Epithelial cell of proximal tubule (primary cell): Measurements from ENCODE around the gene ERMAP. TPM values are rescaled to one million over a fixed set of nuclear protein-coding genes. Genes with fewer than 3 reads are reported as not detected.

Experiments used
- DNase-seq: peaks from one replicate; pipeline ENCODE4 v3.0.0-alpha.2; 2011; ENCODE audit warnings: low read depth
- H3K4me3 ChIP-seq: 2 replicates; pipeline ENCODE4 v1.5.1; 2011; ENCODE audit warnings: low read depth, mild to moderate bottlenecking, low read length
- total RNA-seq: library from RNA; depleted of rRNA; stranded (reverse); fragments of >200 nt; gene quantifications from 2 replicates; pipeline ENCODE4 v1.2.3, GENCODE V29; 2015
- TF ChIP-seq, protein P1 (sequence below): conservative IDR thresholded peaks from 2 replicates; pipeline ENCODE4 v1.5.1; 2012; ENCODE audit warnings: low read depth, mild to moderate bottlenecking, low read length

The ERMAP gene
- total RNA-seq, 1 donor from 2014 or later = 8.4 TPM

DNA sequence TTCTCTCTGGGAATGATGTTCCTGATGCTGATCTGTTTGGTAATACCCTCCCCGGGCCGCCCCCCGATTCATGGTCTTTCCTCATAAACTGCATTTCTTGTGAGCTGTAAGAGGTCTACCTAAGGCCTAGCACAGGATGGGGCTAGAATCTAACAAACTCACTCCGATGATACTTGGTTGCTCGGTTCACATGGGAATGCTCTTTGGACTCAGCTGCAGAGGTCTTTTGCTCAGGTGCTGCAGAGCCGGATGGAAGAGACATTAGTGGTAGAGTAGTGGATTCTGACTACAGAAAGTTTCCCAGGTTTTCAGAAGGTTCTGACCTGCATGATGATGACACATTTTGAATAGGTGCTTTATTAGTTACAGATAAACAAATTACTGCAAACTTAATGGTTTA is 40.4 kb upstream of the ERMAP start:
- H3K4me3 ChIP-seq = no peak overlapping the region
- TF ChIP-seq, protein P1, sequence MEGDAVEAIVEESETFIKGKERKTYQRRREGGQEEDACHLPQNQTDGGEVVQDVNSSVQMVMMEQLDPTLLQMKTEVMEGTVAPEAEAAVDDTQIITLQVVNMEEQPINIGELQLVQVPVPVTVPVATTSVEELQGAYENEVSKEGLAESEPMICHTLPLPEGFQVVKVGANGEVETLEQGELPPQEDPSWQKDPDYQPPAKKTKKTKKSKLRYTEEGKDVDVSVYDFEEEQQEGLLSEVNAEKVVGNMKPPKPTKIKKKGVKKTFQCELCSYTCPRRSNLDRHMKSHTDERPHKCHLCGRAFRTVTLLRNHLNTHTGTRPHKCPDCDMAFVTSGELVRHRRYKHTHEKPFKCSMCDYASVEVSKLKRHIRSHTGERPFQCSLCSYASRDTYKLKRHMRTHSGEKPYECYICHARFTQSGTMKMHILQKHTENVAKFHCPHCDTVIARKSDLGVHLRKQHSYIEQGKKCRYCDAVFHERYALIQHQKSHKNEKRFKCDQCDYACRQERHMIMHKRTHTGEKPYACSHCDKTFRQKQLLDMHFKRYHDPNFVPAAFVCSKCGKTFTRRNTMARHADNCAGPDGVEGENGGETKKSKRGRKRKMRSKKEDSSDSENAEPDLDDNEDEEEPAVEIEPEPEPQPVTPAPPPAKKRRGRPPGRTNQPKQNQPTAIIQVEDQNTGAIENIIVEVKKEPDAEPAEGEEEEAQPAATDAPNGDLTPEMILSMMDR = no peak
- no peak for DNase-seq

DNA sequence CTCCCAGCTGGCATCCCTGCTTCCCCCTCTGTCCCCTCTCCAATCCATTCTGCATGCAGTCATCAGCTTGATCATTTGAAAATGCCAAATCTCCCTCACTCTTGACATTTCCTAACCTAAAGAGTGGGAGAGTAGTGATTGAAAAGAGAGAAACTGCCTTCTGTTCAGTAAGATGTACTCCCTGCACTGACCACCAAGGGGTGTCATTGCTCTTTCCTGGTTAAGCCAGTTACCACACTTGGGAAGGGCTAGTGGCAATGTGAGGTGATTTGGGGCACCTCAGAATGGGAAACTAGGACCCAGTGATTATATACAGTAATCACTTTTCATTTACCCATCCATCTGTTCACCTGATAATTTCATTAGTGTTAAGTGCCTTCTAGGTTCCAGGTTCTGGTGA is 39.1 kb upstream of the ERMAP start:
- TF ChIP-seq, protein P1 = peak; percentile 88
- H3K4me3 ChIP-seq = no peak overlapping the region
- no peak for DNase-seq

DNA sequence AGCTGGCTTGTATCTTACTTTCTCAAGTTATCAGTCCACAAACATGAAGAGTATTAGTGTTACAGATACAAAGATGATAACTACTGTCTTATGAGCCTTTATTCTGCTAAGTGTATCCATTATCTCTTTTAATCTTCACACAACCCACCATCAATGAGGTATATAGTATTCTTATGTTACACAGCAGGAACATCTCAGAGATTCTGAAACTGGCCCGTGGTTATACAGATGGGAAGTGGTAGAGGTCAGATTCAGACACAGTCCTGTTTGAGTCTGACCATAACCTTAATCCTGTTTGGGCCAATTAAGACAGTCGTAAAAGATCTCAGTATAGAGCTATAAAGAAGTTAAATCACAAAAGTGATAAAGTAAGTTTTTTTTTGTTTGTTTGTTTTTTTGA is 37.2 kb upstream of the ERMAP start:
- TF ChIP-seq, protein P1 = no peak
- no peak for DNase-seq
- H3K4me3 ChIP-seq = no peak overlapping the region

DNA sequence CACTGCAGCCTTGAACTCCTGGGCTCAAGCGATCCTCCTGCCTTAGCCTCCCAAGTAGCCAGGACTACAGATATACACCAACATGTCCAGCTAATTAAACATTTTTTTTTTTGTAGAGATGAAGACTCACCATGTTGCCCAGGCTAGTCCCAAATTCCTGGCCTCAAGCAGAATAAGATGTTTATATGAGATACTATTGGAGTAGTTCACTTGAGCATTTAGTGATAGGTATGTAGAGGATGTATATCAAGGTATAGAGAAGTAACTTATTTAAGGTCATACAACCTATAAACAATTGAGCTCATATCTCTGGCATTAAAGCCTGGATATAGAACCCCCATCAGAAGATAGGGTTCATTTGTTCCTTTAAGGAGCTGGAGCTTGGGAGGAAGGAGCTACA is 36.7 kb upstream of the ERMAP start:
- no peak overlapping the region for H3K4me3 ChIP-seq
- TF ChIP-seq, protein P1 = no peak
- no peak for DNase-seq

DNA sequence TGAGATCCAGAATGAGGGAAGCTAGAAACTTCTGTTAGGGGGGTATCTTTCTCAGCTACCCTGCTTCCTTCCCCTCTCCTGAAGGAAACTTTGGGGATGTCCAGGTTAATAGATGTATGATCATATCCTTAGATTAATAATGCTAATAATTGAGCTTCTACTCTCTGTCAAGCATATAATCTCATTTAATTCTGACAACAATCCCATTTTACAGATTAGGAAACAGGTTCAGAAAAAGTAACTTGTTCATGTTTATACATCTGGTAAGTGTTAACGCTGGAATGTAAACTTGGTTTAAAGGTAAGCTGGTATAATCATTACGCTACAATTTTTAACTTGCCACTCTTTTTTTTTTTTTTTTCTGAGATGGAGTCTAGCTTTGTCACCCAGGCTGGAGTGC is 33.8 kb upstream of the ERMAP start:
- TF ChIP-seq, protein P1 = no peak
- no peak for DNase-seq
- H3K4me3 ChIP-seq = no peak overlapping the region

DNA sequence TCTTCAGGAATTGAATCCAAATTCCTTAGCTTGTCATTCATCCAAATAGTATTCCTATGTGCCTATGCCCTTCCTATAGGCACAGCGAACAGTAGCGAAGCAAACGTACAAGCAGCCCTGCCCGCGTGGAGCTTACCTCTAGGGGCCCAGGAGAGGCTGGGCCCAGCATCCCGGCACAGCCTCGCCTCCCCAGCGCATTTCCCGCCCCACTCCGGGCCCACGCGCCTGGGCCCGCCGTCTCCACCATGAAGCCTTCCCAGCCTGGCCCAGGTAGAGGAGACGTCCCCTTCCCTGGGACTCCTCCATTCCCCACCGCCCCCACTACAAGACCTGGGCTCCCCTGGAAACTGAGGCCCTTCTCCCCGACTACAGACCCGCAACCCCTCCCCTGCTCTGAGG is 32.4 kb upstream of the ERMAP start:
- no peak overlapping the region for H3K4me3 ChIP-seq
- DNase-seq = no peak
- TF ChIP-seq, protein P1 = no peak

DNA sequence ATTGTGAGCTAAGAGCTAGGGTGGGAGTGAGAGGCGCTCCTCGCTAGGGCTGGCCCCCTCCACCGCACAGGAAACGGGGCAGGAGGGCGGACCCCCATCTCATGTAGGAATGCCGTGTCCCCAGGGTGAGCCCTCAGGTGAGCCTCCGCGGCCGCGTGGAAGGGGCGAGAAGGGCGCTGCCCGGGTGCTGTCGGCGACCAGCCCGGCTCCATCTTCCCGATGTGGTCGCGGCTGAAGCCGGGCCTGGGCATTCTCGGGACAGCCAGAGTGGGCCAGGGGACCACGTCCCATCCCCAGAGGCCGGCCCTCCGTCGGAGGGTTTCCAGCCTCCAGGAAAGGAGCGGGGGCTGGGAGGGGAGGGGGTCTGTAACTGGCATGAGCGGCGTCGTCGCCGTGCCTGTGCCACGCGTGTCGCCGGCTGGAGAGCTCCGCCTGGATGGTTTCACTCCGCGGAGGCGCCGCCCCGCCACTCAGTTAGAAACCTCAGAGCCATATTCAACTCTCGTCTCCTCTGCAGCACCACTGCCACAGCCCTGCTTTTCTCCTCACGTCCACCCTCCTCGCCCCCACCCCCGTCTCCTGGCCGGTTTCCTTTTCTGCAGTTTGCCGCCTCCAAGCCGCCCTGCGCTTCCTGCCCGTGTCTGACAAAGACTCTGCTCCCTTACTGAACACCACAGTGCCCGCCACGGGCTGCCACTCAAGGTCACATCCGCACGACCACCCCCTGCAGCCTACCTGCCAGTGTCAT is 31.8 kb upstream of the ERMAP start, which contains the start of gene TMEM269:
Gene TMEM269, plus strand, starts transcription at position 46 of the 748 bp plus-strand sequence. CDS start 4,903 bp downstream, outside the sequence.
- no peak for DNase-seq
- TF ChIP-seq, protein P1 = no peak

More for the DNA sequence above, 31.8 kb upstream of the ERMAP start, which contains the start of gene TMEM269:
- peak within 1 kb of the TSS; percentile 40 for H3K4me3 ChIP-seq
